ENCODE results near the gene RPUSD1. TPM values are rescaled to one million over a fixed set of nuclear protein-coding genes. Genes with fewer than 3 reads are reported as not detected.

The RPUSD1 gene
- total and polyA plus RNA-seq, 8 donors = 8.6 to 21.0 (median 12.1) TPM

GRCh38 chr16:788399-789126, 382 bp upstream of the RPUSD1 start, which contains the start of gene CHTF18:
CHTF18 (plus strand) TSS chr16:788620; CDS start chr16:788685, 65 bp downstream.
- intact Hi-C loops (cut with DNase I) = no loop called here
- Histone ChIP-seq H3K27ac (peak within 1 kb of the TSS in 1 of 2 donors; percentile 71), H3K4me1 (peaks cover 11 to 24% of the 10 kb centered on the region in 2 donors), H3K9me3 (no peaks in the 10 kb centered on the region), H3K36me3 (peaks cover 0 to 49% of the 10 kb centered on the region in 2 donors), H3K27me3 (peaks cover 0 to 5% of the 10 kb centered on the region in 2 donors), H3K4me3 (peak within 1 kb of the TSS; percentile 92 to 97)
- peak; percentile 84 to 95 (median 92) for DNase-seq
- TF ChIP-seq CTCF (IDR thresholded peaks at IDR 0.05) = no peak
- ATAC-seq = peak; percentile 95

GRCh38 chr16:787321-787966, 737 bp downstream of the RPUSD1 start:
- intact Hi-C loops (cut with DNase I) = no loop called here
- Histone ChIP-seq H3K36me3 (peaks cover 0 to 38% of the 10 kb centered on the region in 2 donors), H3K9me3 (no peaks in the 10 kb centered on the region), H3K4me1 (peaks cover 11 to 24% of the 10 kb centered on the region in 2 donors), H3K4me3 (peak overlapping the region; percentile 92 to 97), H3K27ac (peak overlapping the region in 1 of 2 donors; percentile 71), H3K27me3 (peaks cover 0 to 16% of the 10 kb centered on the region in 2 donors)
- no peak for DNase-seq
- TF ChIP-seq CTCF (IDR thresholded peaks at IDR 0.05) = no peak
- ATAC-seq = no peak

GRCh38 chr16:785563-786535, 2.3 kb downstream of the RPUSD1 start:
- Histone ChIP-seq H3K27ac (no peak overlapping the region), H3K9me3 (no peaks in the 10 kb centered on the region), H3K4me3 (no peak overlapping the region), H3K36me3 (peaks cover 0 to 23% of the 10 kb centered on the region in 2 donors), H3K27me3 (peaks cover 0 to 32% of the 10 kb centered on the region in 2 donors), H3K4me1 (peaks cover 11 to 24% of the 10 kb centered on the region in 2 donors)
- ATAC-seq (peak; percentile 52), DNase-seq (peak in 3 of 4 donors; percentile 46 to 95 (median 57))
- peak; percentile 60 to 88 for TF ChIP-seq CTCF (IDR thresholded peaks at IDR 0.05)
- intact Hi-C loops (cut with DNase I) = no loop called here

- ATAC-seq (no peak), DNase-seq (no peak)
- intact Hi-C loops (cut with DNase I) = loop anchor here in 1 of 2 donors (5.0 kb wide), 1 partner anchor 72 kb away; no protein-coding TSS in a partner anchor
- TF ChIP-seq CTCF (IDR thresholded peaks at IDR 0.05) = no peak
- H3K27ac ChIP-seq = no peak overlapping the region
- peaks cover 0 to 41% of the 10 kb centered on the region in 2 donors for H3K27me3 ChIP-seq
- no peak overlapping the region for H3K4me3 ChIP-seq
- H3K36me3 ChIP-seq = peaks cover 0 to 23% of the 10 kb centered on the region in 2 donors
- no peaks in the 10 kb centered on the region for H3K9me3 ChIP-seq
- peaks cover 11 to 23% of the 10 kb centered on the region in 2 donors for H3K4me1 ChIP-seq
Observed at GRCh38 chr16:784431-784830, 3.8 kb downstream of the RPUSD1 start.
